NCI-H510A treated with DMSO at 0.1 percent for 48 hours (cell line): ENCODE data around the gene SLC24A4.

Experiments
- DNase-seq: peaks from one replicate; lab custom pipeline; 2025; lab: John Stamatoyannopoulos, UW

Gene SLC24A4

GRCh38 chr14:92404018-92404417 lies 81.1 kb downstream of the SLC24A4 start:
- no peak for DNase-seq

- no peak for DNase-seq
Measured at GRCh38 chr14:92404421-92404820, 81.5 kb downstream of the SLC24A4 start.

- DNase-seq = no peak
Measured at GRCh38 chr14:92404938-92405337, 82.0 kb downstream of the SLC24A4 start.

DNA sequence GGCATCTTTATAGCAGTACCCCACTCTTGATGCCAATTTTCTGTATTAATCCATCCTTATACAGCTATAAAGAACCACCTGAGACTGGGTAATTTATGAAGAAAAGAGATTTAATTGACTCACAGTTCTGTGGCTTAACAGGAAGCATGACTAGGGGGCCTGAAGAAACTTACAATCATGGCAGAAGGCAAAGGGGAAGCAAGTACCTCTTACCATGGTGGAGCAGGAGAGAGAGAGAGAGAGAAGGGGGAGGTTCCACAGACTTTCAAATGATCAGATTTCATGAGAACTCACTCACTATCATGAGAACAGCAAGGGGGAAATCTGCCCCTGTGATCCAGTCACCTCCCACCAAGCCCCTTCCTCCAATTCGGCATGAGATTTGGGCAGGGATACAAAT lies 84.4 kb downstream of the SLC24A4 start:
- DNase-seq = no peak

- DNase-seq = no peak
Measured at GRCh38 chr14:92409043-92409442, 86.1 kb downstream of the SLC24A4 start.

DNA sequence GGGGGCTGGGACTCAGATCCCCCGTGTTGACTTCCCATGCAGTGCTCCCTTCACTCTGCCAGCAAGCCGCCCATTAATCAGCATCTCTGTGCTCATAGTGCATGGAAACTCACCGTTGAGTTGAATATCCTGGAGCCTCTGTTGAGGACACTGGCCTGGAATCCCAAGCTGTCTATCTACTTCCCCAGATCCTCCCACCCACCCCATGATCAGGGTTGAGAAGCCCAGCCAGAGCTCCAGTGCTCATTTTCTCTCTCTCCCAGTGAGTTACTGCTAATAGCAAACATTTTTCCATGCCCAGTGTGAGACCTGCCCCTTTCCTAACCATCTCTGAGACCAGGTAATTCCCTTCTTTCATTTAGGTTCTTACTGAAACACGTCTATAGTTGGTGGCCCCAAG lies 88.2 kb downstream of the SLC24A4 start:
- no peak for DNase-seq

DNA sequence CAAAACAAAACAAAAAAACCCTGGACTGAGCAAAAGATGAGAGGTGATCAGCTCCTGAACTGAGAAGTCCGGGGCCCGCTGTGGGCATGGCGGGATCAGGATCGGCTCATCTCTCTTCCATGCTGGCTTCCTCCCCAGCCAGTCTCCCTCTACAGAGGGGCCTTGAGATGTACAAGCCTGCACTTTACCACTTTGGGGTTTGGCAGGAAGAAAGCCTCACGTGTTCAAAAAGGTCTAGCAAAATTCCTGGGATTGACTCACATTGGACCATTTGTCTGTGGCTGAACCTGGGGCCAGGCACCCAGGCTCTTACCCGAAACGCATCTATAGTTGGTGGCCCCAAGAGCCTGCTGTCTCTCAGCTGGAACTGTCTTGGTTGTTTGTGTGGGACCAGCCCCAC lies 89.0 kb downstream of the SLC24A4 start:
- DNase-seq = no peak

- DNase-seq = no peak
Measured at GRCh38 chr14:92412912-92413311, 89.9 kb downstream of the SLC24A4 start.

GRCh38 chr14:92413379-92413778 lies 90.4 kb downstream of the SLC24A4 start:
- DNase-seq = no peak

- DNase-seq = no peak
Measured at GRCh38 chr14:92414690-92415445, 91.9 kb downstream of the SLC24A4 start.

DNA sequence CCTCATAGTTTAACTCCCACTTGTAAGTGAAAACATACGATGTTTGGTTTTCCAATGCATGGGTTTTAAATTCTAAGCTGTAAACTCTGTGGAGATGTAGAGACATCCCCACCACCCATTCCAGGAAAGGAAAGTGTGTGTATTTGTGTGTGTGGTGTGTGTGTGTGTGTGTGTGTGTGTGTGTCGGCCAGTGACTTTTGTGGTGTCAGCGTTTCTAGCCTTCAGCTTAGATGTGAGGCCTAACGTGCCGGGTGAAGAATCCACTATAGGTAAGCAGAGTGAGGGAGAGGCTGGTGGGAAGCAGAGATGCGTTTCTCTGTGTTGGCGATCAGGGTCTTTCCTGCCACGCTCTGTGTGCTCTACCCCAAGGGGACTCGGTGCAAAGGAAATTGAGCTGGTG lies 93.0 kb downstream of the SLC24A4 start:
- DNase-seq = no peak

GRCh38 chr14:92416544-92416943 lies 93.6 kb downstream of the SLC24A4 start:
- DNase-seq = no peak

- DNase-seq = no peak
Measured at GRCh38 chr14:92417759-92418158, 94.8 kb downstream of the SLC24A4 start.

- no peak for DNase-seq
Measured at GRCh38 chr14:92421751-92422150, 98.8 kb downstream of the SLC24A4 start.

DNA sequence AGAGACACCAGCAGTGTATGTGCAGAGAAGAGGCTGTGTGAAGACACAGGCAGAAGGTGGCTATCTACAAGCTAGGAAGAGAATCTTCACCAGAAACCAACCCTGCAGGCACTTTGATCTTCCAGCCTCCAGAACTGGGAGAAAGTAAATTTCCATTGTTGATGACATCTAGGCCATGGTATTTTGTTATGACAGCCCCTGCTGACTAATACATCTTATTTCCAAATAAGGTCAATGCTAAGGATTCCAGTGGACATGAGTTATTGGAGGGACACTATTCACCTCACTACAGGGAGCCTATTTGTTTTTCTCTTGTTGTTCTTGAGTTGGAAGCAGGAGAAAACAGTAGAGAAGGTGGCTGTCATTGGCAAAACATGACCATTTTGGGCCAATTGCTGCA lies 102.1 kb downstream of the SLC24A4 start:
- DNase-seq = no peak

DNA sequence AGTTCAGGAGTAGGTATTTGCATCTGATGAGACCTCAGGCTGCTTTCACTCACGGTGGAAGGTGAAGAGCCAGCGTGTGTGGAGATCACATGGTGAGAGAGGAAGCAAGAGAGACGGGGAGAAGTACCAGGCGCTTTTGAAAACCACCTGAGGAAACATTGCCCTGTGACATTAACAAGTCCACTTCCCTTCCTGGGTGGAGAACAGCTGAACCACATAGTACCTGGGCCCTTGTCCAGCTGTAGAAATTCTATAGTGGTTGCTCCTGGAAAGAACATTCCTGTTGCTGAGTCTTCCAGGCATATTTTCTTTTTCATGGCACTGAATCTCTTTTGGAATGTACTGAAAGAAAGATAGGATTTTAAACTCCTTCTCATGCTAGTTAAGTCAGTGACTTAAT lies 103.3 kb downstream of the SLC24A4 start:
- no peak for DNase-seq

DNA sequence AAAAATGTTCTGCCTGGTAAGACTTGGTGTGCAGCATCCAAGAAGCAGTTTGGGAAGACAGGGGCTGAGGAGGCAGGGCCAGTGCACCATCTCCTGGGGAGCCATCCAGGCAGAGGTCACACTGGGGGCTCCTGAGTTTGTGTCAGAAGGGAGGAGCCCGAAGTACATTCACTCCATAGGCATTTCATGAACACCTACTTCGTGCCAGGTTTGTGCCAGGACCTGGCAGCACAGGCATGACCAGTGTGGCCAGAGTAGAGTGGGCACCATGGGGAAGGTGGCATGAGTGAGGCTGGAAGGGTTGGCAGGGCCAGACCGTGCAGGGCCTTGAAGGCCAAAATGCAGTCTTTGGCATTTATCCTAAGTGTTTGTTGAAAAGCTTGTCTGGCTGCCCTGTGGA lies 104.1 kb downstream of the SLC24A4 start:
- DNase-seq = no peak

GRCh38 chr14:92430686-92431085 lies 107.7 kb downstream of the SLC24A4 start:
- no peak for DNase-seq

GRCh38 chr14:92431199-92431725 lies 108.3 kb downstream of the SLC24A4 start:
- no peak for DNase-seq

- no peak for DNase-seq
Measured at GRCh38 chr14:92433407-92433806, 110.4 kb downstream of the SLC24A4 start.

DNA sequence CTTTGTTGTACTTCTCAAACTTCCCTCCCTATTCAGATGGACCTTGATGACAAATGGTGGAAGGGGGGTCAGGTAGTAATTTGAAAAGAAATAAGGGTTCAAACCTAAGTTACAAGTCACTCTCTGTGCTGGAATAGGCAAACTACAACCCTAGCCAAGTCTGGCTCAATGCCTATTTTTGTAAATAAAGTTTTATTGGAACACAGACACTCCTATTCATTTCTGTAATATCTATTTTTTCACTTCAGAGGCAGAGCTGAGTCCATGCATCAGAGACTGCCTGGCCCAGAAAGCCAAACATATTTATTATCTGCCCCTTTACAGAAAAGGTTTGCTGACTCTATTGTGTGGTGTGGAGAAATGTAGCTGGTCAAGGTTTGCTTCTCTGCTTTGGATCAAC lies 112.2 kb downstream of the SLC24A4 start:
- no peak for DNase-seq

DNA sequence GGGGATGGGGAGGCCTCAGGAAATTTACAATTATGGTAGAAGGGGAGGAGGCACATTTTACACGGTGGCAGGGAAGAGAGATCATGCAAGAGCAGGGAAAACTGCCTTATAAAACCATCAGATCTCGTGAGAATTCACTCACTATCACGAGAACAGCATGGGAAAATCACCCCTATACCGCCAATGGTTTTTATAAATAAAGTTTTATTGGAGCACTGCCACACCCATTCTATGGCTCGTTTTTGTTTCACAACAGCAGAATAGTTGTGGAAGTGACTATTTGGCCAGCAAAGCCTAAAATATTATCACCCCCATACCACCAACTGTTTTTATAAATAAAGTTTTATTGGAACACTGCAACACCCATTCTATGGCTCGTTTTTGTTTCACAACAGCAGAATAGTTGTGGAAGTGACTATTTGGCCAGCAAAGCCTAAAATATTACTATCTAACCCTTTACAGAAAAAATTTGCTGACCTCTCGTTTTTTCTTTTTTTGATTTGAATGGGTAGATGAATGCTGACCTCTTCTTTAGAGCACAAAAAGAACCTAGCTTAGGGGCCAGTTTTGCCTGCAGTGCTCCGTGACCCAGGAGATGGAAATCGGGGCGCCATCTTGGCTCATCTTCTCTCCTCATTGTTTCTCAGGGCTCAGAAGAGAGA lies 113.3 kb downstream of the SLC24A4 start:
- no peak for DNase-seq

GRCh38 chr14:92437309-92437708 lies 114.3 kb downstream of the SLC24A4 start:
- DNase-seq = no peak
